Measurements from ENCODE around the gene GLRA1.

GLRA1 gene

GRCh38 chr5:151964471-151964870 is 39.8 kb upstream of the GLRA1 start:
- no peaks in the 10 kb centered on the region for H3K36me3 ChIP-seq (ENCODE audit: control insufficient read depth in 1 of 2, insufficient read depth in 2 of 2, low read length in 2 of 2)
- H3K4me1 ChIP-seq (ENCODE audit: control insufficient read depth in 1 of 2, insufficient read depth in 2 of 2, low read length in 2 of 2), result no peaks in the 10 kb centered on the region
- no peak overlapping the region for H3K14ac ChIP-seq (ENCODE audit: low read length)
- H3K23ac ChIP-seq (ENCODE audit: low read length), result no peak overlapping the region
- H3K18ac ChIP-seq (ENCODE audit: low read length), result no peak overlapping the region
- no peaks in the 10 kb centered on the region for H3K79me1 ChIP-seq (ENCODE audit: low read length)
- no peak overlapping the region for H4K12ac ChIP-seq (ENCODE audit: low read depth, low read length)
- no peak overlapping the region for H2BK120ac ChIP-seq (ENCODE audit: insufficient read depth, low read length, poor library complexity)
- no peak overlapping the region for H2BK5ac ChIP-seq (ENCODE audit: low read depth, low read length, poor library complexity)
- H3K27ac ChIP-seq (ENCODE audit: low read depth, low read length), result no peak overlapping the region
- no peak overlapping the region for H2AFZ ChIP-seq (ENCODE audit: insufficient read depth, low read length, poor library complexity)
- H3K4ac ChIP-seq (ENCODE audit: low read depth, low read length), result no peak overlapping the region
- no peaks in the 10 kb centered on the region for H3K27me3 ChIP-seq (ENCODE audit: insufficient read depth, low read length)
- no peak for DNase-seq
- H2AK5ac ChIP-seq (ENCODE audit: low read length), result no peak overlapping the region
- no peaks in the 10 kb centered on the region for H3K79me2 ChIP-seq (ENCODE audit: control insufficient read depth, insufficient read depth, low read length, poor library complexity)
- H3K9ac ChIP-seq (ENCODE audit: low read length), result no peak overlapping the region
- no CpG with 5 or more reads among the region's 4 CpGs for WGBS (ENCODE audit: extremely low coverage, insufficient coverage, insufficient read length)
- no peak overlapping the region for H3K4me2 ChIP-seq (ENCODE audit: low read length)
- no peak overlapping the region for H2BK12ac ChIP-seq (ENCODE audit: low read length)
- no peak overlapping the region for H4K8ac ChIP-seq (ENCODE audit: low read depth, low read length)
- H4K91ac ChIP-seq (ENCODE audit: low read depth, low read length), result no peak overlapping the region
- H3K4me3 ChIP-seq (ENCODE audit: low read depth, low read length), result no peak overlapping the region
- H3K9me3 ChIP-seq (ENCODE audit: insufficient read depth, low read depth, low read length), result no peaks in the 10 kb centered on the region

GRCh38 chr5:151961557-151961956 is 36.9 kb upstream of the GLRA1 start:
- no peaks in the 10 kb centered on the region for H3K9me3 ChIP-seq (ENCODE audit: insufficient read depth, low read depth, low read length)
- H2BK5ac ChIP-seq (ENCODE audit: low read depth, low read length, poor library complexity), result no peak overlapping the region

DNA sequence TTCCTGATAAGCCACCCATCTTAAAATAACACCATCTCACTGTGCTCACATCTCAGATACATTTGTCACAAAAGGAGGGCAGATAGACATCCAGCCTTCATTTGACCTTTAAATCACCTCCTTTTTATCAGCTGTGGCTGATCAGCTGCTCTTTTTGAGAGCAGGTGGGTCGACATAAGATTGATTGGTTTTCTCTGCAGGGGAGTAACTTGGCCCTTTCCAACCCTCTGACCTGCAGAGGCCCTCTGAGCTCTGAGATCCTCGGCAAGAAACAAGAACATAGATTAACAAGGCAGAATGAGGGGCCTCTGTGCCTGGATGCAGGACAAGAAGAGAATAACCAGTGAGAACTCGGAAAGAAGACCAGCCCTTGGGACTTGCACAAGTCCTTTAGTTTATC is 33.5 kb upstream of the GLRA1 start:
- Histone ChIP-seq H2BK12ac (ENCODE audit: low read length) (no peak overlapping the region), H3K18ac (ENCODE audit: low read length) (no peak overlapping the region), H2BK5ac (ENCODE audit: low read depth, low read length, poor library complexity) (no peak overlapping the region), H3K4ac (ENCODE audit: low read depth, low read length) (no peak overlapping the region), H3K23ac (ENCODE audit: low read length) (no peak overlapping the region), H3K9me3 (ENCODE audit: insufficient read depth, low read depth, low read length) (no peaks in the 10 kb centered on the region), H3K79me1 (ENCODE audit: low read length) (no peaks in the 10 kb centered on the region), H2AK5ac (ENCODE audit: low read length) (no peak overlapping the region), H3K14ac (ENCODE audit: low read length) (no peak overlapping the region), H4K12ac (ENCODE audit: low read depth, low read length) (no peak overlapping the region), H3K36me3 (ENCODE audit: control insufficient read depth in 1 of 2, insufficient read depth in 2 of 2, low read length in 2 of 2) (no peaks in the 10 kb centered on the region), H4K8ac (ENCODE audit: low read depth, low read length) (no peak overlapping the region), H3K4me1 (ENCODE audit: control insufficient read depth in 1 of 2, insufficient read depth in 2 of 2, low read length in 2 of 2) (no peaks in the 10 kb centered on the region), H3K4me2 (ENCODE audit: low read length) (no peak overlapping the region), H2BK120ac (ENCODE audit: insufficient read depth, low read length, poor library complexity) (no peak overlapping the region), H3K27me3 (ENCODE audit: insufficient read depth, low read length) (no peaks in the 10 kb centered on the region), H3K79me2 (ENCODE audit: control insufficient read depth, insufficient read depth, low read length, poor library complexity) (no peaks in the 10 kb centered on the region), H3K4me3 (ENCODE audit: low read depth, low read length) (no peak overlapping the region), H4K91ac (ENCODE audit: low read depth, low read length) (no peak overlapping the region), H3K27ac (ENCODE audit: low read depth, low read length) (no peak overlapping the region), H3K9ac (ENCODE audit: low read length) (no peak overlapping the region), H2AFZ (ENCODE audit: insufficient read depth, low read length, poor library complexity) (no peak overlapping the region)
- DNase-seq, result no peak
- WGBS (ENCODE audit: extremely low coverage, insufficient coverage, insufficient read length), result no CpG with 5 or more reads among the region's 3 CpGs

More at GRCh38 chr5:151961557-151961956, 36.9 kb upstream of the GLRA1 start:
- H3K4me3 ChIP-seq (ENCODE audit: low read depth, low read length), result no peak overlapping the region
- no peak overlapping the region for H3K23ac ChIP-seq (ENCODE audit: low read length)
- H3K79me1 ChIP-seq (ENCODE audit: low read length), result no peaks in the 10 kb centered on the region
- H2AK5ac ChIP-seq (ENCODE audit: low read length), result no peak overlapping the region
- H2BK120ac ChIP-seq (ENCODE audit: insufficient read depth, low read length, poor library complexity), result no peak overlapping the region
- H3K27ac ChIP-seq (ENCODE audit: low read depth, low read length), result no peak overlapping the region
- H4K12ac ChIP-seq (ENCODE audit: low read depth, low read length), result no peak overlapping the region
- no peak overlapping the region for H4K8ac ChIP-seq (ENCODE audit: low read depth, low read length)
- no peak overlapping the region for H3K4me2 ChIP-seq (ENCODE audit: low read length)
- no peaks in the 10 kb centered on the region for H3K4me1 ChIP-seq (ENCODE audit: control insufficient read depth in 1 of 2, insufficient read depth in 2 of 2, low read length in 2 of 2)
- H2AFZ ChIP-seq (ENCODE audit: insufficient read depth, low read length, poor library complexity), result no peak overlapping the region
- H3K14ac ChIP-seq (ENCODE audit: low read length), result no peak overlapping the region
- H3K4ac ChIP-seq (ENCODE audit: low read depth, low read length), result no peak overlapping the region
- H3K27me3 ChIP-seq (ENCODE audit: insufficient read depth, low read length), result no peaks in the 10 kb centered on the region
- H3K18ac ChIP-seq (ENCODE audit: low read length), result no peak overlapping the region
- no CpG with 5 or more reads among the region's 2 CpGs for WGBS (ENCODE audit: extremely low coverage, insufficient coverage, insufficient read length)
- no peak overlapping the region for H4K91ac ChIP-seq (ENCODE audit: low read depth, low read length)
- H2BK12ac ChIP-seq (ENCODE audit: low read length), result no peak overlapping the region
- no peaks in the 10 kb centered on the region for H3K79me2 ChIP-seq (ENCODE audit: control insufficient read depth, insufficient read depth, low read length, poor library complexity)
- no peak overlapping the region for H3K9ac ChIP-seq (ENCODE audit: low read length)
- DNase-seq, result no peak
- H3K36me3 ChIP-seq (ENCODE audit: control insufficient read depth in 1 of 2, insufficient read depth in 2 of 2, low read length in 2 of 2), result no peaks in the 10 kb centered on the region

DNA sequence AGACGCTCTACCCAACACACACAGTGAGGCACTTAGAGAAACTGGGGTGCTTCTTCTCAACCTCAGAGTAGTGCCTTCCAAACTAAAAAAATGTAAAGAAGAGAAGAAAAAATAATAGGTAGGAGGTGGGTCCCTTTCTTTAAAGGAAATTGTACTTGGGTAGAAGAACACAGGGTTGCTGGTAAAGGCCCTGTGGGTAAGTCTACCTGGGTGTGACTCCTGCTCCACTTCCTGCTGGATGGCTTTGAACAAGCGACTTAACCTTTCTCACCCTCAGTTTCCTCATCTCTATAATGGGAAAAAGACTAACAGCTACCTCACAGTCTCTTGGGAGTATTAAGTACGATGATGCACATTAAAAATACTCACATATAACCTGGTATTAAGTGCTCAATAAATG is 32.1 kb upstream of the GLRA1 start:
- H3K4me1 ChIP-seq (ENCODE audit: control insufficient read depth in 1 of 2, insufficient read depth in 2 of 2, low read length in 2 of 2), result no peaks in the 10 kb centered on the region
- H3K9ac ChIP-seq (ENCODE audit: low read length), result no peak overlapping the region
- H3K18ac ChIP-seq (ENCODE audit: low read length), result no peak overlapping the region
- H4K91ac ChIP-seq (ENCODE audit: low read depth, low read length), result no peak overlapping the region
- no peak overlapping the region for H4K8ac ChIP-seq (ENCODE audit: low read depth, low read length)
- no peak overlapping the region for H3K27ac ChIP-seq (ENCODE audit: low read depth, low read length)
- H3K9me3 ChIP-seq (ENCODE audit: insufficient read depth, low read depth, low read length), result no peaks in the 10 kb centered on the region
- H3K4ac ChIP-seq (ENCODE audit: low read depth, low read length), result no peak overlapping the region
- no peak overlapping the region for H2AK5ac ChIP-seq (ENCODE audit: low read length)
- H3K4me3 ChIP-seq (ENCODE audit: low read depth, low read length), result no peak overlapping the region
- no peak overlapping the region for H2AFZ ChIP-seq (ENCODE audit: insufficient read depth, low read length, poor library complexity)
- H3K27me3 ChIP-seq (ENCODE audit: insufficient read depth, low read length), result no peaks in the 10 kb centered on the region
- WGBS (ENCODE audit: extremely low coverage, insufficient coverage, insufficient read length), result no CpG with 5 or more reads among the region's 3 CpGs
- no peaks in the 10 kb centered on the region for H3K79me2 ChIP-seq (ENCODE audit: control insufficient read depth, insufficient read depth, low read length, poor library complexity)
- no peaks in the 10 kb centered on the region for H3K36me3 ChIP-seq (ENCODE audit: control insufficient read depth in 1 of 2, insufficient read depth in 2 of 2, low read length in 2 of 2)
- H2BK5ac ChIP-seq (ENCODE audit: low read depth, low read length, poor library complexity), result no peak overlapping the region
- no peak overlapping the region for H2BK120ac ChIP-seq (ENCODE audit: insufficient read depth, low read length, poor library complexity)
- DNase-seq, result no peak
- no peaks in the 10 kb centered on the region for H3K79me1 ChIP-seq (ENCODE audit: low read length)
- H3K14ac ChIP-seq (ENCODE audit: low read length), result no peak overlapping the region
- H4K12ac ChIP-seq (ENCODE audit: low read depth, low read length), result no peak overlapping the region
- no peak overlapping the region for H2BK12ac ChIP-seq (ENCODE audit: low read length)
- no peak overlapping the region for H3K4me2 ChIP-seq (ENCODE audit: low read length)
- H3K23ac ChIP-seq (ENCODE audit: low read length), result no peak overlapping the region

All from trophoblast cell (in vitro differentiated cells and primary cell).